Tongue (tissue), 2 donors: Measurements from ENCODE around the gene DHRS4. TPM values are rescaled to one million over a fixed set of nuclear protein-coding genes. Genes with fewer than 3 reads are reported as not detected.
"Not testable (repeated sequence)": the region's sequence is repeated elsewhere in the genome, so short reads cannot be mapped to it uniquely, and the experiment has no call there.

ENCODE experiments used
- DNase-seq: peaks from one replicate; pipeline ENCODE4 v3.0.0-alpha.2; 2015
- total RNA-seq: library from RNA; depleted of rRNA; stranded (reverse); fragments of >200 nt; gene quantifications from one replicate; pipeline ENCODE4 v1.2.3, GENCODE V29; 2014

Gene DHRS4
- total RNA-seq, 1 donor from 2014 or later: 18.8 TPM

- DNase-seq: no peak
Measured at GRCh38 chr14:23984891-23985602, 31.5 kb downstream of the DHRS4 start.

GRCh38 chr14:23988223-23988606 is 34.6 kb downstream of the DHRS4 start:
- DNase-seq: not testable (repeated sequence)

- DNase-seq: peak; percentile 89
Measured at GRCh38 chr14:23988607-23989363, 35.2 kb downstream of the DHRS4 start, which contains the start of gene DHRS4L2. TSS of gene DHRS4L2 (plus strand) at chr14:23988929. CDS start at chr14:23988948, 19 bp downstream.

GRCh38 chr14:23989734-23990445 is 36.3 kb downstream of the DHRS4 start:
- peak; percentile 63 for DNase-seq

- DNase-seq: not testable (repeated sequence)
Measured at GRCh38 chr14:23990961-23991360, 37.4 kb downstream of the DHRS4 start.

- not testable (repeated sequence) for DNase-seq
Measured at GRCh38 chr14:23993042-23993441, 39.5 kb downstream of the DHRS4 start.

- DNase-seq: not testable (repeated sequence)
Measured at GRCh38 chr14:23996009-23996408, 42.4 kb downstream of the DHRS4 start.

- not testable (repeated sequence) for DNase-seq
Measured at GRCh38 chr14:23996825-23997224, 43.3 kb downstream of the DHRS4 start.

- not testable (repeated sequence) for DNase-seq
Measured at GRCh38 chr14:23999640-24000039, 46.1 kb downstream of the DHRS4 start.

GRCh38 chr14:24001078-24001477 is 47.5 kb downstream of the DHRS4 start:
- not testable (repeated sequence) for DNase-seq

- not testable (repeated sequence) for DNase-seq
Measured at GRCh38 chr14:24001679-24002078, 48.1 kb downstream of the DHRS4 start.

- not testable (repeated sequence) for DNase-seq
Measured at GRCh38 chr14:24006471-24006816, 52.9 kb downstream of the DHRS4 start.

- DNase-seq: peak; percentile 66
Measured at GRCh38 chr14:24006817-24007652, 53.5 kb downstream of the DHRS4 start.

- DNase-seq: no peak
Measured at GRCh38 chr14:24011051-24011450, 57.5 kb downstream of the DHRS4 start.

GRCh38 chr14:24012726-24013273 is 59.2 kb downstream of the DHRS4 start:
- DNase-seq: not testable (repeated sequence)

GRCh38 chr14:24013654-24014514 is 60.3 kb downstream of the DHRS4 start:
- peak; percentile 82 for DNase-seq

GRCh38 chr14:24015745-24016144 is 62.2 kb downstream of the DHRS4 start:
- DNase-seq: not testable (repeated sequence)
